K562 (cell line): Measurements from ENCODE around the gene TLE7. TPM values are rescaled to one million over a fixed set of nuclear protein-coding genes. Genes with fewer than 3 reads are reported as not detected.

Experiments used
- CTCF ChIP-seq, 3 experiments: IDR thresholded peaks in 2 of 3; conservative IDR thresholded peaks in 1 of 3; 2 replicates each; pipeline ENCODE4 v1.5.1; 2011 to 2012; ENCODE audit warnings: low read length in 3 of 3, mild to moderate bottlenecking in 3 of 3, control low read depth in 2 of 3, improper control_type of control experiment in 1 of 3, inconsistent platforms in 1 of 3, low read depth in 1 of 3, mixed read lengths in 1 of 3, moderate library complexity in 1 of 3; ENCODE audit not compliant: insufficient read depth in 2 of 3
- DMBX1 ChIP-seq: fragments of 250-450 bp; sonication (Bioruptor Pico); IDR thresholded peaks from 2 replicates; pipeline ENCODE4 v1.8.0; 2022; ENCODE audit warnings: inconsistent platforms, mild to moderate bottlenecking, moderate library complexity, borderline replicate concordance
- MLLT1 ChIP-seq, 2 experiments: fragments of 450-650 bp; IDR thresholded peaks; 2 replicates each; pipeline ENCODE4 v1.6.1; 2016
- NCOA4 ChIP-seq: fragments of 450-650 bp; IDR thresholded peaks from 2 replicates; pipeline ENCODE4 v1.6.1; 2018; ENCODE audit warnings: mild to moderate bottlenecking; ENCODE audit not compliant: partially characterized antibody
- PCBP1 ChIP-seq: fragments of 200-400 bp; formaldehyde crosslinking; IDR thresholded peaks from 2 replicates; pipeline ENCODE4 v1.6.1; 2018; ENCODE audit warnings: mild to moderate bottlenecking, low read depth, low read length; ENCODE audit not compliant: poor library complexity, severe bottlenecking
- PPARD ChIP-seq: fragments of 250-450 bp; sonication (Bioruptor Pico); IDR thresholded peaks from 2 replicates; pipeline ENCODE4 v1.8.0; 2022; ENCODE audit warnings: inconsistent platforms, mild to moderate bottlenecking, moderate library complexity
- REST ChIP-seq, 2 experiments: fragments of 450-650 bp; formaldehyde crosslinking in 1 of 2; IDR thresholded peaks; 2 replicates each; pipeline versions ENCODE4 v1.4.0 to v1.6.1; 2014 to 2020; ENCODE audit warnings: mild to moderate bottlenecking in 2 of 2, borderline replicate concordance in 1 of 2, low read depth in 1 of 2
- SRF ChIP-seq, 2 experiments: fragments of 250-450, 450-650 bp in 1 of 2; sonication (Bioruptor Pico) in 1 of 2; sonication (generic) in 1 of 2; formaldehyde crosslinking; IDR thresholded peaks; 2 replicates each; pipeline versions ENCODE4 v1.5.0 to v1.5.1; 2020 to 2022; ENCODE audit warnings: mild to moderate bottlenecking in 1 of 2, missing genetic modification reagents in 1 of 2
- ZNF197 ChIP-seq: fragments of 200-800 bp; sonication (Bioruptor generic); IDR thresholded peaks from 2 replicates; pipeline ENCODE4 v1.6.1; 2016; ENCODE audit warnings: low read depth, missing genetic modification characterization, missing compliant biosample characterization
- polyA plus RNA-seq, 8 experiments: library from polyadenylated mRNA; depleted of rRNA in 4 of 8; stranded (reverse) in 5 of 8; unstranded in 3 of 8; fragments of >200 nt; fragmentation: Nextera tagmentation in 2 of 8; fragmentation: Illumina TruSeq in 1 of 8; extraction: Ambion mirVana in 2 of 8; extraction: Trizol in 1 of 8; gene quantifications; 2 replicates each; pipeline versions ENCODE4 v1.2.1 to v1.2.3, GENCODE V29; 2011 to 2014; ENCODE audit warnings: inconsistent platforms in 1 of 8, missing spikeins in 1 of 8
- total RNA-seq, 7 experiments: library from RNA; depleted of rRNA in 6 of 7; stranded (reverse); fragments of >200 nt in 6 of 7; fragmentation: Illumina TruSeq in 2 of 7; extraction: Trizol in 2 of 7; gene quantifications; 2 replicates each; pipeline versions ENCODE4 v1.2.1 to v1.2.3, GENCODE V29; 2011 to 2021; ENCODE audit warnings: low replicate concordance in 1 of 7

Gene TLE7
- total and polyA plus RNA-seq, 9 of the 15 experiments (the other 6 are each of a cell fraction or from before 2014, with no cell fraction given), result not detected

- no peak for TF ChIP-seq DMBX1 (CRISPR knock-in tag)
- no peak for TF ChIP-seq ZNF197 (CRISPR knock-in tag)
- no peak for TF ChIP-seq SRF (CRISPR knock-in tag; IDR thresholded peaks at IDR 0.05)
- no peak for TF ChIP-seq PCBP1
- TF ChIP-seq CTCF (IDR thresholded peaks at IDR 0.05 in 2 of 3, conservative IDR thresholded peaks at IDR 0.05 in 1 of 3; ENCODE audit: insufficient read depth in 2 of 3, low read depth in 1 of 3, low read length in 3 of 3), result peak; percentile 66 to 77 (median 70)
- no peak for TF ChIP-seq MLLT1 (IDR thresholded peaks at IDR 0.05)
- TF ChIP-seq PPARD (CRISPR knock-in tag), result no peak
- TF ChIP-seq REST (IDR thresholded peaks at IDR 0.05; ENCODE audit: borderline replicate concordance), result peak; percentile 66; the same call in 1 of the 2 replicates
- no peak for TF ChIP-seq REST (CRISPR knock-in tag; IDR thresholded peaks at IDR 0.05; ENCODE audit: low read depth)
- no peak for TF ChIP-seq NCOA4
These were observed 1.0 kb downstream of the TLE7 start (continued) for GRCh38 chr16:71440669-71441347.
